Measurements from ENCODE around the gene ASS1. TPM values are rescaled to one million over a fixed set of nuclear protein-coding genes. Genes with fewer than 3 reads are reported as not detected.

Gene ASS1
- total and polyA plus RNA-seq, 2 of the 13 experiments (the other 11 are each of a cell fraction or from before 2014, with no cell fraction given) = 77.6 to 122 TPM

DNA sequence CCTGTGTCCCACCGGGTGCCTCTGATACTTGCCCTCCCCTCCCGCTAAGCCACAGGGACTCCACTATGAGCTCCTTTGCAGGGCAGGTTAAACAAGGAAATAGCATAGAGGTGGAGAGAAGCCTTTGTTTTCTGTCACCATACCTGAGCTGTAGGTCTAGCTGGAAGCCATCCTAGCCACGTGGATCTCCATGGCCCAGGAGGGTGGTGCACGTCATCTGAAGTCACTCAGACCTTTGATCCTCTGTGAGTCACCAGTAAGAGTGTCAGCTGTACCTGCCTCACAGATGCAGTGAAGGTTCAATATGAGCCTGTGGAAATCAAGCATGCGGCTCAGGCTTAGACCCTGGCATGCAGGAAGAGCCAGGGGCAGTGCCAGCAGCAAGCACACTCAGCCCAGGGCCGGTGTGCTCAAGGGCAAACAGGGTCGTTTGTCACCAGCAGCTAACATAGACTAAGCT is 55.1 kb downstream of the ASS1 start (continued):
- TF ChIP-seq TOE1 (CRISPR knock-in tag; IDR thresholded peaks at IDR 0.05) (no peak), EP300 (IDR thresholded peaks at IDR 0.05; ENCODE audit: low read depth in 2 of 2, low read length in 2 of 2) (peak in 1 of 2 experiments; percentile 56; a peak in 2 of 4 replicates), EP300 (CRISPR knock-in tag; IDR thresholded peaks at IDR 0.05; ENCODE audit: borderline replicate concordance) (no peak; the same call in 1 of the 2 replicates), ZNF572 (CRISPR knock-in tag; IDR thresholded peaks at IDR 0.05) (no peak), ZFP36L2 (CRISPR knock-in tag; IDR thresholded peaks at IDR 0.05) (no peak), ZKSCAN1 (IDR thresholded peaks at IDR 0.05; ENCODE audit: low read length) (0 out of 2 replicates have a peak, but pooled peaks have one; percentile 48), SOX13 (IDR thresholded peaks at IDR 0.05) (no peak), SOX13 (CRISPR knock-in tag; conservative IDR thresholded peaks at IDR 0.05 in 1 of 2, IDR thresholded peaks at IDR 0.05 in 1 of 2) (0 out of 4 replicates have a peak, but pooled peaks of 1 of the 2 experiments have one; percentile 44), POLR2G (IDR thresholded peaks at IDR 0.05; ENCODE audit: low read depth, low read length) (peak; percentile 59; the same call in 1 of the 2 replicates), CCDC6 (CRISPR knock-in tag; IDR thresholded peaks at IDR 0.05) (peak; percentile 79; the same call in 1 of the 2 replicates), ZNF12 (CRISPR knock-in tag; IDR thresholded peaks at IDR 0.05) (no peak), SP2 (CRISPR knock-in tag; IDR thresholded peaks at IDR 0.05) (no peak)
- TF ChIP-seq, protein P1, sequence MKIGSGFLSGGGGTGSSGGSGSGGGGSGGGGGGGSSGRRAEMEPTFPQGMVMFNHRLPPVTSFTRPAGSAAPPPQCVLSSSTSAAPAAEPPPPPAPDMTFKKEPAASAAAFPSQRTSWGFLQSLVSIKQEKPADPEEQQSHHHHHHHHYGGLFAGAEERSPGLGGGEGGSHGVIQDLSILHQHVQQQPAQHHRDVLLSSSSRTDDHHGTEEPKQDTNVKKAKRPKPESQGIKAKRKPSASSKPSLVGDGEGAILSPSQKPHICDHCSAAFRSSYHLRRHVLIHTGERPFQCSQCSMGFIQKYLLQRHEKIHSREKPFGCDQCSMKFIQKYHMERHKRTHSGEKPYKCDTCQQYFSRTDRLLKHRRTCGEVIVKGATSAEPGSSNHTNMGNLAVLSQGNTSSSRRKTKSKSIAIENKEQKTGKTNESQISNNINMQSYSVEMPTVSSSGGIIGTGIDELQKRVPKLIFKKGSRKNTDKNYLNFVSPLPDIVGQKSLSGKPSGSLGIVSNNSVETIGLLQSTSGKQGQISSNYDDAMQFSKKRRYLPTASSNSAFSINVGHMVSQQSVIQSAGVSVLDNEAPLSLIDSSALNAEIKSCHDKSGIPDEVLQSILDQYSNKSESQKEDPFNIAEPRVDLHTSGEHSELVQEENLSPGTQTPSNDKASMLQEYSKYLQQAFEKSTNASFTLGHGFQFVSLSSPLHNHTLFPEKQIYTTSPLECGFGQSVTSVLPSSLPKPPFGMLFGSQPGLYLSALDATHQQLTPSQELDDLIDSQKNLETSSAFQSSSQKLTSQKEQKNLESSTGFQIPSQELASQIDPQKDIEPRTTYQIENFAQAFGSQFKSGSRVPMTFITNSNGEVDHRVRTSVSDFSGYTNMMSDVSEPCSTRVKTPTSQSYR (CRISPR knock-in tag; IDR thresholded peaks at IDR 0.05; ENCODE audit: borderline replicate concordance) = peak; percentile 63; the same call in 1 of the 2 replicates
- TF ChIP-seq, protein P2, sequence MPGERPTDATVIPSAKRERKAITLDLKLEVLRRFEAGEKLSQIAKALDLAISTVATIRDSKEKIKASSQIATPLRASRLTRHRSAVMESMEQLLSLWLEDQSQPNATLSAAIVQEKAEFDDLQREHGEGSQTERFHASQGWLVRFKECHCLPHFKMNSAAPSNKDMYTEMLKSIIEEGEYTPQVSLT (CRISPR knock-in tag; IDR thresholded peaks at IDR 0.05; ENCODE audit: borderline replicate concordance, low read depth) = no peak
- TF ChIP-seq, protein P3, sequence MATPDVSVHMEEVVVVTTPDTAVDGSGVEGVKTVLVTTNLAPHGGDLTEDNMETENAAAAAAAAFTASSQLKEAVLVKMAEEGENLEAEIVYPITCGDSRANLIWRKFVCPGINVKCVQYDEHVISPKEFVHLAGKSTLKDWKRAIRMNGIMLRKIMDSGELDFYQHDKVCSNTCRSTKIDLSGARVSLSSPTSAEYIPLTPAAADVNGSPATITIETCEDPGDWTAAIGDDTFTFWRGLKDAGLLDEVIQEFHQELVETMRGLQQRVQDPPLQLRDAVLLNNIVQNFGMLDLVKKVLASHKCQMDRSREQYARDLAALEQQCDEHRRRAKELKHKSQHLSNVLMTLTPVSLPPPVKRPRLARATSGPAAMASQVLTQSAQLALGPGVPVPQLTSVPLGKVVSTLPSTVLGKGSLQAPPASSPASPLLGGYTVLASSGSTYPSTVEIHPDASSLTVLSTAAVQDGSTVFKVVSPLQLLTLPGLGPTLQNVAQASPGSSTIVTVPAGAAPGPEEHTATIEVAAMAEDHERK (CRISPR knock-in tag; IDR thresholded peaks at IDR 0.05; ENCODE audit: low read depth) = no peak
- TF ChIP-seq, protein P4, sequence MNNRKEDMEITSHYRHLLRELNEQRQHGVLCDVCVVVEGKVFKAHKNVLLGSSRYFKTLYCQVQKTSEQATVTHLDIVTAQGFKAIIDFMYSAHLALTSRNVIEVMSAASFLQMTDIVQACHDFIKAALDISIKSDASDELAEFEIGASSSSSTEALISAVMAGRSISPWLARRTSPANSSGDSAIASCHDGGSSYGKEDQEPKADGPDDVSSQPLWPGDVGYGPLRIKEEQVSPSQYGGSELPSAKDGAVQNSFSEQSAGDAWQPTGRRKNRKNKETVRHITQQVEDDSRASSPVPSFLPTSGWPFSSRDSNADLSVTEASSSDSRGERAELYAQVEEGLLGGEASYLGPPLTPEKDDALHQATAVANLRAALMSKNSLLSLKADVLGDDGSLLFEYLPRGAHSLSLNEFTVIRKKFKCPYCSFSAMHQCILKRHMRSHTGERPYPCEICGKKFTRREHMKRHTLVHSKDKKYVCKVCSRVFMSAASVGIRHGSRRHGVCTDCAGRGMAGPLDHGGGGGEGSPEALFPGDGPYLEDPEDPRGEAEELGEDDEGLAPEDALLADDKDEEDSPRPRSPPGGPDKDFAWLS (CRISPR knock-in tag; IDR thresholded peaks at IDR 0.05; ENCODE audit: borderline replicate concordance) = no peak
- TF ChIP-seq, protein P5, sequence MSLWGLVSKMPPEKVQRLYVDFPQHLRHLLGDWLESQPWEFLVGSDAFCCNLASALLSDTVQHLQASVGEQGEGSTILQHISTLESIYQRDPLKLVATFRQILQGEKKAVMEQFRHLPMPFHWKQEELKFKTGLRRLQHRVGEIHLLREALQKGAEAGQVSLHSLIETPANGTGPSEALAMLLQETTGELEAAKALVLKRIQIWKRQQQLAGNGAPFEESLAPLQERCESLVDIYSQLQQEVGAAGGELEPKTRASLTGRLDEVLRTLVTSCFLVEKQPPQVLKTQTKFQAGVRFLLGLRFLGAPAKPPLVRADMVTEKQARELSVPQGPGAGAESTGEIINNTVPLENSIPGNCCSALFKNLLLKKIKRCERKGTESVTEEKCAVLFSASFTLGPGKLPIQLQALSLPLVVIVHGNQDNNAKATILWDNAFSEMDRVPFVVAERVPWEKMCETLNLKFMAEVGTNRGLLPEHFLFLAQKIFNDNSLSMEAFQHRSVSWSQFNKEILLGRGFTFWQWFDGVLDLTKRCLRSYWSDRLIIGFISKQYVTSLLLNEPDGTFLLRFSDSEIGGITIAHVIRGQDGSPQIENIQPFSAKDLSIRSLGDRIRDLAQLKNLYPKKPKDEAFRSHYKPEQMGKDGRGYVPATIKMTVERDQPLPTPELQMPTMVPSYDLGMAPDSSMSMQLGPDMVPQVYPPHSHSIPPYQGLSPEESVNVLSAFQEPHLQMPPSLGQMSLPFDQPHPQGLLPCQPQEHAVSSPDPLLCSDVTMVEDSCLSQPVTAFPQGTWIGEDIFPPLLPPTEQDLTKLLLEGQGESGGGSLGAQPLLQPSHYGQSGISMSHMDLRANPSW (CRISPR knock-in tag; IDR thresholded peaks at IDR 0.05; ENCODE audit: borderline replicate concordance) = no peak
- TF ChIP-seq, protein P6, sequence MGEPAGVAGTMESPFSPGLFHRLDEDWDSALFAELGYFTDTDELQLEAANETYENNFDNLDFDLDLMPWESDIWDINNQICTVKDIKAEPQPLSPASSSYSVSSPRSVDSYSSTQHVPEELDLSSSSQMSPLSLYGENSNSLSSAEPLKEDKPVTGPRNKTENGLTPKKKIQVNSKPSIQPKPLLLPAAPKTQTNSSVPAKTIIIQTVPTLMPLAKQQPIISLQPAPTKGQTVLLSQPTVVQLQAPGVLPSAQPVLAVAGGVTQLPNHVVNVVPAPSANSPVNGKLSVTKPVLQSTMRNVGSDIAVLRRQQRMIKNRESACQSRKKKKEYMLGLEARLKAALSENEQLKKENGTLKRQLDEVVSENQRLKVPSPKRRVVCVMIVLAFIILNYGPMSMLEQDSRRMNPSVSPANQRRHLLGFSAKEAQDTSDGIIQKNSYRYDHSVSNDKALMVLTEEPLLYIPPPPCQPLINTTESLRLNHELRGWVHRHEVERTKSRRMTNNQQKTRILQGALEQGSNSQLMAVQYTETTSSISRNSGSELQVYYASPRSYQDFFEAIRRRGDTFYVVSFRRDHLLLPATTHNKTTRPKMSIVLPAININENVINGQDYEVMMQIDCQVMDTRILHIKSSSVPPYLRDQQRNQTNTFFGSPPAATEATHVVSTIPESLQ (CRISPR knock-in tag; conservative IDR thresholded peaks at IDR 0.05) = no peak

All from HepG2 (cell line).